ENCODE data around the gene SLC30A7. TPM values are rescaled to one million over a fixed set of nuclear protein-coding genes. Genes with fewer than 3 reads are reported as not detected.

SLC30A7 gene
- total RNA-seq, 1 donor from 2014 or later = 35.1 TPM

DNA sequence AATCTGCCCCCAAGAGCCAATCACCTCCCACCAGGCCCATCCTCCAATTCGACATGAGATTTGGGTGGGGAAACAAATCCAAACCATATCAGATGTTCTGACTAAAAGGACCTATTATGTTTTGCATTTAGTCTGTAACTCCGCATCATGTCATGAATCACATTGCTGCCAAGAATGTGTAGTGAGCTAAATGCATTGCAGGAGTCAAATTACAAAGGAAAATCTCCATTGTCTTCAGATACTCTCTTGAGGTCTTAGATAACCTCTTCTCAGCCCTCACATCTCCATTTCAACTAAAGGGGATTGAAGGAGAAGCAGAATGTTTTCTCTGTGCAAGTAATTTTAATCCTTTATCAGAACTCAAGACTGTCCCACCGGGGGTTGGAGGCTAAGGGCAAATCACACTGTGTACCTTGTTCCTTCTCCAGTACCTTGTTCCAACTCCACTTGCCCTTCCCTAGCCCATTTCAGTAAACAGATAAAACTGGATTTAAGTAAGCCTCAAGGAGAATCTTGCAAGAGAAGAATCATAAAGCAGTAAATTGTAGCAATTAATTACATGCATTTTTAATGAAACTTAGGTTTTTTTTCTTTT, 35.4 kb upstream of the SLC30A7 start:
- H3K4me1 ChIP-seq = no peaks in the 10 kb centered on the region
- DNase-seq (no peak), ATAC-seq (no peak)

GRCh38 chr1:100861379-100861778, 34.5 kb upstream of the SLC30A7 start:
- Histone ChIP-seq H3K27ac (no peak overlapping the region), H3K4me3 (no peak overlapping the region), H3K4me1 (no peaks in the 10 kb centered on the region), H3K36me3 (no peaks in the 10 kb centered on the region), H3K27me3 (no peaks in the 10 kb centered on the region), H3K9me3 (no peaks in the 10 kb centered on the region)
- TF ChIP-seq, protein P1, sequence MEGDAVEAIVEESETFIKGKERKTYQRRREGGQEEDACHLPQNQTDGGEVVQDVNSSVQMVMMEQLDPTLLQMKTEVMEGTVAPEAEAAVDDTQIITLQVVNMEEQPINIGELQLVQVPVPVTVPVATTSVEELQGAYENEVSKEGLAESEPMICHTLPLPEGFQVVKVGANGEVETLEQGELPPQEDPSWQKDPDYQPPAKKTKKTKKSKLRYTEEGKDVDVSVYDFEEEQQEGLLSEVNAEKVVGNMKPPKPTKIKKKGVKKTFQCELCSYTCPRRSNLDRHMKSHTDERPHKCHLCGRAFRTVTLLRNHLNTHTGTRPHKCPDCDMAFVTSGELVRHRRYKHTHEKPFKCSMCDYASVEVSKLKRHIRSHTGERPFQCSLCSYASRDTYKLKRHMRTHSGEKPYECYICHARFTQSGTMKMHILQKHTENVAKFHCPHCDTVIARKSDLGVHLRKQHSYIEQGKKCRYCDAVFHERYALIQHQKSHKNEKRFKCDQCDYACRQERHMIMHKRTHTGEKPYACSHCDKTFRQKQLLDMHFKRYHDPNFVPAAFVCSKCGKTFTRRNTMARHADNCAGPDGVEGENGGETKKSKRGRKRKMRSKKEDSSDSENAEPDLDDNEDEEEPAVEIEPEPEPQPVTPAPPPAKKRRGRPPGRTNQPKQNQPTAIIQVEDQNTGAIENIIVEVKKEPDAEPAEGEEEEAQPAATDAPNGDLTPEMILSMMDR (IDR thresholded peaks at IDR 0.05) = no peak
- ATAC-seq = peak; percentile 22
- DNase-seq = no peak
- intact Hi-C loops (cut with DNase I) = loop anchor here (10.0 kb wide), 2 partner anchors 257 to 397 kb away; no protein-coding TSS in a partner anchor

More for the DNA sequence above, 35.4 kb upstream of the SLC30A7 start:
- no peaks in the 10 kb centered on the region for H3K9me3 ChIP-seq
- intact Hi-C loops (cut with DNase I) = loop anchor here (10.0 kb wide), 2 partner anchors 256 to 396 kb away; no protein-coding TSS in a partner anchor
- TF ChIP-seq, protein P1 (IDR thresholded peaks at IDR 0.05) = no peak
- no peak overlapping the region for H3K4me3 ChIP-seq
- no peaks in the 10 kb centered on the region for H3K36me3 ChIP-seq
- H3K27me3 ChIP-seq = no peaks in the 10 kb centered on the region
- H3K27ac ChIP-seq = no peak overlapping the region

DNA sequence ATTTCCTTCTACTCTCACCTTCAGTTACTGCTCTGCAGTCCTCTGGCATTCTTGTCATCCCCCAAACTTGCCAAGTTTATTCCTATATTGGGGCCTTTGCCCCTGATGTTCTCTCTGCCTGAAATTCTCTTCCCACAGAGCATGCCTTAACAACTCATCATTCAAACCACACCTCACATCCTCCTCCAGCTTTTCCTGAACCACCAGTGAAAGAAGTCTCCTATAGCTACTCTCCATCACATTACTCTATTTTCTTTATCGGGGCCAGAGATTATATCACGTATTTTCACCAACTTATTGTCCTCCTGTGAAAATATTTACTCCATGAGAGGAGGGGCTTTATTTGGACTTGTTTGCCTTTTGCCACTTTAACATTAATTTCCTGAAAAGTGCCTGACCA, 33.3 kb upstream of the SLC30A7 start:
- H3K4me3 ChIP-seq = no peak overlapping the region
- no peak for ATAC-seq
- no peaks in the 10 kb centered on the region for H3K4me1 ChIP-seq
- intact Hi-C loops (cut with DNase I) = loop anchor here (10.0 kb wide), 2 partner anchors 258 to 398 kb away; no protein-coding TSS in a partner anchor
- H3K9me3 ChIP-seq = no peaks in the 10 kb centered on the region
- no peak overlapping the region for H3K27ac ChIP-seq
- H3K36me3 ChIP-seq = no peaks in the 10 kb centered on the region
- TF ChIP-seq, protein P1 (IDR thresholded peaks at IDR 0.05) = no peak
- H3K27me3 ChIP-seq = no peaks in the 10 kb centered on the region
- DNase-seq = no peak

- no peaks in the 10 kb centered on the region for H3K27me3 ChIP-seq
- H3K27ac ChIP-seq = no peak overlapping the region
- peak; percentile 69 for ATAC-seq
- intact Hi-C loops (cut with DNase I) = loop anchor here (10.0 kb wide), 2 partner anchors 261 to 401 kb away; no protein-coding TSS in a partner anchor
- no peaks in the 10 kb centered on the region for H3K36me3 ChIP-seq
- no peak overlapping the region for H3K4me3 ChIP-seq
- H3K4me1 ChIP-seq = no peaks in the 10 kb centered on the region
- TF ChIP-seq, protein P1 (IDR thresholded peaks at IDR 0.05) = peak; percentile 69
- DNase-seq = no peak
- H3K9me3 ChIP-seq = no peaks in the 10 kb centered on the region
Measured at GRCh38 chr1:100866041-100866900, 29.6 kb upstream of the SLC30A7 start.

DNA sequence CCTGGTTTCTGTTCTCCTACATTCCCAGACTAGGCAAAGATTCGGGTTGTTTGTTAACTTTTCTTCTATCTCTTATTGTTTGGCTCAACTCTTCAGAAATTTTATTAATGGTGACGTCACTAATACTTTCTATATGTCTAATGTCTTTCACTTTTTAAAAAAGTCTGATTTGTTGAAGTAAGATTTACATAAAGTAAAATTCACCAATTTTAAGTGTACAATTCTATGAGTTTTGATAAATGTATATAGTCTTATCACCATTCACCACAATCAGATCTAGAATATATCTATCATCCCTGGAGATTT, 29.0 kb upstream of the SLC30A7 start:
- no peaks in the 10 kb centered on the region for H3K27me3 ChIP-seq
- DNase-seq (no peak), ATAC-seq (no peak)
- H3K36me3 ChIP-seq = no peaks in the 10 kb centered on the region
- intact Hi-C loops (cut with DNase I) = loop anchor here (10.0 kb wide), 2 partner anchors 262 to 402 kb away; no protein-coding TSS in a partner anchor
- H3K4me3 ChIP-seq = no peak overlapping the region
- no peaks in the 10 kb centered on the region for H3K4me1 ChIP-seq
- H3K27ac ChIP-seq = no peak overlapping the region
- no peaks in the 10 kb centered on the region for H3K9me3 ChIP-seq
- TF ChIP-seq, protein P1 (IDR thresholded peaks at IDR 0.05) = no peak

Measured in upper lobe of right lung (tissue), 1 donor.